ENCODE results near the gene STX4.

GRCh38 chr16:31081428-31082351 lies 48.3 kb downstream of the STX4 start:
- no peak for TF ChIP-seq CTCF (IDR thresholded peaks at IDR 0.05)
- no peak for TF ChIP-seq TCF7L2 (IDR thresholded peaks at IDR 0.05; ENCODE audit: low read depth, low read length)
- TF ChIP-seq REST (IDR thresholded peaks at IDR 0.05; ENCODE audit: insufficient read depth in 1 of 2, low read depth in 2 of 2, low read length in 1 of 2), result no peak

Data from Panc1 (cell line).